ENCODE measurements around the gene C8A. TPM values are rescaled to one million over a fixed set of nuclear protein-coding genes. Genes with fewer than 3 reads are reported as not detected.

C8A gene
- total RNA-seq, 1 experiment from 2014 or later = 0.13 TPM

DNA sequence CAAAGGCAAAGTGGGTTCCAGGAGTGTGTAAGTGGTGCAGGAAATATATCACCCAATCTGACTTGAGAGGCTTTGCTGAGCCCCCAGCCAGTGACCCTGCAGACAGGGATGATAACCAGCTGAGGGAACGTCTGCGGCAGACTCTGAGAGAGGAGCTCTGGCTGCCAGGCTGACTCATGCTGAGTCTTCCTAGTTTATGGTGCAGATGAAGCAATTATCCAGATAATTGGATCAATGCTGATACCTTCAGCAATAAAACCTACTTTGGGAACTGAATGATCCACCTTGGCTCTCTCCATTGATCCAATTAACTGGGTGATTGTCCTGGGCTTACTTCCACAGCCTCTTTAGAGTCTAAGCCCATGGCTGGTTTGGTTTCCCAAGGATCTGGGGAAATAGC lies 103.9 kb downstream of the C8A start:
- no peak overlapping the region for H3K27ac Mint-ChIP-seq
- TF ChIP-seq, protein P1, sequence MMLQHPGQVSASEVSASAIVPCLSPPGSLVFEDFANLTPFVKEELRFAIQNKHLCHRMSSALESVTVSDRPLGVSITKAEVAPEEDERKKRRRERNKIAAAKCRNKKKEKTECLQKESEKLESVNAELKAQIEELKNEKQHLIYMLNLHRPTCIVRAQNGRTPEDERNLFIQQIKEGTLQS (CRISPR knock-in tag; conservative IDR thresholded peaks at IDR 0.05) = no peak
- no peak for TF ChIP-seq NR1H2 (CRISPR knock-in tag; IDR thresholded peaks at IDR 0.05)
- TF ChIP-seq, protein P2, sequence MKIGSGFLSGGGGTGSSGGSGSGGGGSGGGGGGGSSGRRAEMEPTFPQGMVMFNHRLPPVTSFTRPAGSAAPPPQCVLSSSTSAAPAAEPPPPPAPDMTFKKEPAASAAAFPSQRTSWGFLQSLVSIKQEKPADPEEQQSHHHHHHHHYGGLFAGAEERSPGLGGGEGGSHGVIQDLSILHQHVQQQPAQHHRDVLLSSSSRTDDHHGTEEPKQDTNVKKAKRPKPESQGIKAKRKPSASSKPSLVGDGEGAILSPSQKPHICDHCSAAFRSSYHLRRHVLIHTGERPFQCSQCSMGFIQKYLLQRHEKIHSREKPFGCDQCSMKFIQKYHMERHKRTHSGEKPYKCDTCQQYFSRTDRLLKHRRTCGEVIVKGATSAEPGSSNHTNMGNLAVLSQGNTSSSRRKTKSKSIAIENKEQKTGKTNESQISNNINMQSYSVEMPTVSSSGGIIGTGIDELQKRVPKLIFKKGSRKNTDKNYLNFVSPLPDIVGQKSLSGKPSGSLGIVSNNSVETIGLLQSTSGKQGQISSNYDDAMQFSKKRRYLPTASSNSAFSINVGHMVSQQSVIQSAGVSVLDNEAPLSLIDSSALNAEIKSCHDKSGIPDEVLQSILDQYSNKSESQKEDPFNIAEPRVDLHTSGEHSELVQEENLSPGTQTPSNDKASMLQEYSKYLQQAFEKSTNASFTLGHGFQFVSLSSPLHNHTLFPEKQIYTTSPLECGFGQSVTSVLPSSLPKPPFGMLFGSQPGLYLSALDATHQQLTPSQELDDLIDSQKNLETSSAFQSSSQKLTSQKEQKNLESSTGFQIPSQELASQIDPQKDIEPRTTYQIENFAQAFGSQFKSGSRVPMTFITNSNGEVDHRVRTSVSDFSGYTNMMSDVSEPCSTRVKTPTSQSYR (CRISPR knock-in tag; IDR thresholded peaks at IDR 0.05) = no peak
- no peak for TF ChIP-seq SMAD3 (CRISPR knock-in tag; IDR thresholded peaks at IDR 0.05; ENCODE audit: borderline replicate concordance)
- TF ChIP-seq TCF7 (CRISPR knock-in tag; IDR thresholded peaks at IDR 0.05; ENCODE audit: low read depth) = no peak
- TF ChIP-seq, protein P3, sequence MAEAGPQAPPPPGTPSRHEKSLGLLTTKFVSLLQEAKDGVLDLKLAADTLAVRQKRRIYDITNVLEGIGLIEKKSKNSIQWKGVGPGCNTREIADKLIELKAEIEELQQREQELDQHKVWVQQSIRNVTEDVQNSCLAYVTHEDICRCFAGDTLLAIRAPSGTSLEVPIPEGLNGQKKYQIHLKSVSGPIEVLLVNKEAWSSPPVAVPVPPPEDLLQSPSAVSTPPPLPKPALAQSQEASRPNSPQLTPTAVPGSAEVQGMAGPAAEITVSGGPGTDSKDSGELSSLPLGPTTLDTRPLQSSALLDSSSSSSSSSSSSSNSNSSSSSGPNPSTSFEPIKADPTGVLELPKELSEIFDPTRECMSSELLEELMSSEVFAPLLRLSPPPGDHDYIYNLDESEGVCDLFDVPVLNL (CRISPR knock-in tag; IDR thresholded peaks at IDR 0.05; ENCODE audit: borderline replicate concordance, low read depth) = no peak
- TF ChIP-seq, protein P4, sequence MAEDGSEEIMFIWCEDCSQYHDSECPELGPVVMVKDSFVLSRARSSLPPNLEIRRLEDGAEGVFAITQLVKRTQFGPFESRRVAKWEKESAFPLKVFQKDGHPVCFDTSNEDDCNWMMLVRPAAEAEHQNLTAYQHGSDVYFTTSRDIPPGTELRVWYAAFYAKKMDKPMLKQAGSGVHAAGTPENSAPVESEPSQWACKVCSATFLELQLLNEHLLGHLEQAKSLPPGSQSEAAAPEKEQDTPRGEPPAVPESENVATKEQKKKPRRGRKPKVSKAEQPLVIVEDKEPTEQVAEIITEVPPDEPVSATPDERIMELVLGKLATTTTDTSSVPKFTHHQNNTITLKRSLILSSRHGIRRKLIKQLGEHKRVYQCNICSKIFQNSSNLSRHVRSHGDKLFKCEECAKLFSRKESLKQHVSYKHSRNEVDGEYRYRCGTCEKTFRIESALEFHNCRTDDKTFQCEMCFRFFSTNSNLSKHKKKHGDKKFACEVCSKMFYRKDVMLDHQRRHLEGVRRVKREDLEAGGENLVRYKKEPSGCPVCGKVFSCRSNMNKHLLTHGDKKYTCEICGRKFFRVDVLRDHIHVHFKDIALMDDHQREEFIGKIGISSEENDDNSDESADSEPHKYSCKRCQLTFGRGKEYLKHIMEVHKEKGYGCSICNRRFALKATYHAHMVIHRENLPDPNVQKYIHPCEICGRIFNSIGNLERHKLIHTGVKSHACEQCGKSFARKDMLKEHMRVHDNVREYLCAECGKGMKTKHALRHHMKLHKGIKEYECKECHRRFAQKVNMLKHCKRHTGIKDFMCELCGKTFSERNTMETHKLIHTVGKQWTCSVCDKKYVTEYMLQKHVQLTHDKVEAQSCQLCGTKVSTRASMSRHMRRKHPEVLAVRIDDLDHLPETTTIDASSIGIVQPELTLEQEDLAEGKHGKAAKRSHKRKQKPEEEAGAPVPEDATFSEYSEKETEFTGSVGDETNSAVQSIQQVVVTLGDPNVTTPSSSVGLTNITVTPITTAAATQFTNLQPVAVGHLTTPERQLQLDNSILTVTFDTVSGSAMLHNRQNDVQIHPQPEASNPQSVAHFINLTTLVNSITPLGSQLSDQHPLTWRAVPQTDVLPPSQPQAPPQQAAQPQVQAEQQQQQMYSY (CRISPR knock-in tag; IDR thresholded peaks at IDR 0.05) = no peak
- no peak for TF ChIP-seq ZNF423 (CRISPR knock-in tag; IDR thresholded peaks at IDR 0.05)
- TF ChIP-seq GTF2I (CRISPR knock-in tag; conservative IDR thresholded peaks at IDR 0.05) = no peak
- TF ChIP-seq GRHL2 (CRISPR knock-in tag; IDR thresholded peaks at IDR 0.05; ENCODE audit: insufficient replicate concordance, severe bottlenecking) = no peak
- TF ChIP-seq ATF1 (CRISPR knock-in tag; IDR thresholded peaks at IDR 0.05) = no peak
- TF ChIP-seq ZNF671 (CRISPR knock-in tag; IDR thresholded peaks at IDR 0.05) = no peak
- TF ChIP-seq ZBTB21 (CRISPR knock-in tag; IDR thresholded peaks at IDR 0.05; ENCODE audit: borderline replicate concordance) = no peak
- TF ChIP-seq JUN (CRISPR knock-in tag; IDR thresholded peaks at IDR 0.05) = no peak
- no peaks in the 10 kb centered on the region for H3K36me3 Mint-ChIP-seq
- ATAC-seq = no peak
- H3K9me3 Mint-ChIP-seq = no peaks in the 10 kb centered on the region
- no peaks in the 10 kb centered on the region for H3K27me3 Mint-ChIP-seq (ENCODE audit: low read depth)
- ChIA-PET POLR2A (no interaction called here), CTCF (interaction anchor here (2.2 kb wide), 1 partner anchor 10 kb away, joined by 11 read pairs; no protein-coding TSS in a partner anchor)
- H3K4me1 Mint-ChIP-seq = no peaks in the 10 kb centered on the region
- no peak overlapping the region for H3K4me3 Mint-ChIP-seq
- no peak for DNase-seq (ENCODE audit: low spot score)

DNA sequence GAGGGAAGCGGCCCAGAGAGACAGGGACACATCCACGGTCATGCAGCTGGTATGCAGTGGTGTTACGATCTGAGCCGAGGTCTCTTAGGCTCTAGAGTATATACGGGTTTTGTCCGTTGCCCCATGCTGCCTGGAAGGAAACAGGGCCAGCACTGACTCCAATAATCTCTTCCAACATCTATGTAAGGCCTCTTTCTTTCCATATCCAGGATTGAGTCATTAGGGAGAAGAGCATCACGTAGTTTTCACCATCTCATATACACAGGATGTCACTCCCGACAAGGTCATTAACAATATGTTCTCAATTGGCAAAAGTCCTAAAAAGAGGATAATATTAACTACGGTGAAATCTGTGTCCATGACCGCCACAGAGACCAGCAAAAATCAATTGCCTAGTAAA lies 106.8 kb downstream of the C8A start:
- TF ChIP-seq CREM (CRISPR knock-in tag; IDR thresholded peaks at IDR 0.05) (no peak), ETV6 (CRISPR knock-in tag; IDR thresholded peaks at IDR 0.05) (no peak)
- Mint-ChIP-seq H3K36me3 (no peaks in the 10 kb centered on the region), H3K27me3 (ENCODE audit: low read depth) (no peaks in the 10 kb centered on the region), H3K9me3 (no peaks in the 10 kb centered on the region), H3K4me1 (no peaks in the 10 kb centered on the region), H3K27ac (no peak overlapping the region), H3K4me3 (no peak overlapping the region)
- ATAC-seq (no peak), DNase-seq (ENCODE audit: low spot score) (no peak)
- ChIA-PET CTCF (no interaction called here), POLR2A (no interaction called here)
